ENCODE data around the gene YRDC. TPM values are rescaled to one million over a fixed set of nuclear protein-coding genes. Genes with fewer than 3 reads are reported as not detected.
A peak's percentile ranks its signal among the peaks of the same experiment; 100 is the strongest.

The YRDC gene
- total RNA-seq, 1 experiment from 2014 or later = 24.6 TPM

- no peak for TF ChIP-seq ZNF121 (CRISPR knock-in tag; IDR thresholded peaks at IDR 0.05)
- TF ChIP-seq NFATC4 (CRISPR knock-in tag; IDR thresholded peaks at IDR 0.05) = no peak
- TF ChIP-seq CREB1 (CRISPR knock-in tag; IDR thresholded peaks at IDR 0.05) = peak; percentile 93; the same call in 1 of the 2 replicates
- TF ChIP-seq SOX15 (CRISPR knock-in tag; IDR thresholded peaks at IDR 0.05) = no peak
- TF ChIP-seq GABPB1 (CRISPR knock-in tag; IDR thresholded peaks at IDR 0.05) = no peak
- TF ChIP-seq ESRRA (CRISPR knock-in tag; IDR thresholded peaks at IDR 0.05; ENCODE audit: borderline replicate concordance) = peak; percentile 92; the same call in 1 of the 2 replicates
- TF ChIP-seq MLX (CRISPR knock-in tag; IDR thresholded peaks at IDR 0.05) = no peak; the same call in 1 of the 2 replicates
- no peak for TF ChIP-seq NR3C1 (CRISPR knock-in tag; conservative IDR thresholded peaks at IDR 0.05; ENCODE audit: low read depth)
- peak; percentile 65; the same call in 1 of the 2 replicates for TF ChIP-seq HMGXB4 (CRISPR knock-in tag; IDR thresholded peaks at IDR 0.05)
- TF ChIP-seq USF2 (CRISPR knock-in tag; IDR thresholded peaks at IDR 0.05) = no peak; the same call in 1 of the 2 replicates
- peak; percentile 93 for TF ChIP-seq FOXK1 (CRISPR knock-in tag; IDR thresholded peaks at IDR 0.05)
- TF ChIP-seq KAT7 (CRISPR knock-in tag; IDR thresholded peaks at IDR 0.05; ENCODE audit: borderline replicate concordance) = no peak
- peak; percentile 97 for TF ChIP-seq FOXP1 (CRISPR knock-in tag; IDR thresholded peaks at IDR 0.05; ENCODE audit: borderline replicate concordance)
- peak; percentile 94 for TF ChIP-seq MYBL2 (CRISPR knock-in tag; IDR thresholded peaks at IDR 0.05)
- TF ChIP-seq ZNF138 (CRISPR knock-in tag; conservative IDR thresholded peaks at IDR 0.05) = no peak
- TF ChIP-seq SMAD3 (CRISPR knock-in tag; IDR thresholded peaks at IDR 0.05; ENCODE audit: borderline replicate concordance) = peak; percentile 97
- TF ChIP-seq ZNF671 (CRISPR knock-in tag; IDR thresholded peaks at IDR 0.05) = no peak
- TF ChIP-seq E2F4 (CRISPR knock-in tag; IDR thresholded peaks at IDR 0.05; ENCODE audit: borderline replicate concordance, low read depth) = peak; percentile 79
- TF ChIP-seq NR1H2 (CRISPR knock-in tag; IDR thresholded peaks at IDR 0.05) = peak; percentile 57; the same call in 1 of the 2 replicates
- no peak for TF ChIP-seq HMGA2 (CRISPR knock-in tag; IDR thresholded peaks at IDR 0.05)
- peak; percentile 91 for TF ChIP-seq MAX (CRISPR knock-in tag; IDR thresholded peaks at IDR 0.05)
- peak; percentile 95 for TF ChIP-seq SMAD4 (CRISPR knock-in tag; IDR thresholded peaks at IDR 0.05)
- peak; percentile 79 for TF ChIP-seq NR2C2 (CRISPR knock-in tag; IDR thresholded peaks at IDR 0.05)
- no peak for TF ChIP-seq OVOL2 (CRISPR knock-in tag; IDR thresholded peaks at IDR 0.05; ENCODE audit: borderline replicate concordance)
- peak; percentile 93 for TF ChIP-seq NFE2L1 (CRISPR knock-in tag; IDR thresholded peaks at IDR 0.05)
- peak; percentile 82; the same call in 1 of the 2 replicates for TF ChIP-seq E2F1 (CRISPR knock-in tag; IDR thresholded peaks at IDR 0.05)
- TF ChIP-seq MXD4 (CRISPR knock-in tag; IDR thresholded peaks at IDR 0.05; ENCODE audit: borderline replicate concordance) = no peak
- TF ChIP-seq EMX1 (CRISPR knock-in tag; IDR thresholded peaks at IDR 0.05) = no peak
- TF ChIP-seq ZBTB43 (CRISPR knock-in tag; IDR thresholded peaks at IDR 0.05) = peak; percentile 90
- no peak for TF ChIP-seq GTF2I (CRISPR knock-in tag; conservative IDR thresholded peaks at IDR 0.05)
- TF ChIP-seq PRRX2 (CRISPR knock-in tag; IDR thresholded peaks at IDR 0.05) = no peak
- TF ChIP-seq TP53 (CRISPR knock-in tag; IDR thresholded peaks at IDR 0.05) = peak; percentile 43; the same call in 1 of the 2 replicates
These were observed 12.5 kb downstream of the YRDC start (continued) for GRCh38 chr1:37795340-37796125.
